ENCODE measurements around the gene CACNA1C.

GRCh38 chr12:2190085-2190484 lies 137.3 kb downstream of the CACNA1C start:
- TF ChIP-seq EP300 (IDR thresholded peaks at IDR 0.05) = no peak
- TF ChIP-seq CTCF (IDR thresholded peaks at IDR 0.05) = no peak
- TF ChIP-seq POLR2AphosphoS5 (IDR thresholded peaks at IDR 0.05) = no peak

Data from upper lobe of left lung (tissue), 4 donors.